Neural cell (in vitro differentiated cells): ENCODE results near the gene DPEP1. TPM values are rescaled to one million over a fixed set of nuclear protein-coding genes. Genes with fewer than 3 reads are reported as not detected.

ENCODE experiments used
- H2AFZ ChIP-seq: fragments of 200-600, 300-800 bp; sonication (generic), shearing (Covaris generic); 2 replicates; pipeline ENCODE4 v1.6.0; 2014; ENCODE audit warnings: low read depth, mild to moderate bottlenecking, antibody characterized with exemption, low read length, moderate library complexity
- H3F3A ChIP-seq: fragments of 200-600 bp; shearing (Covaris generic); 2 replicates; pipeline ENCODE4 v1.6.1; 2016; ENCODE audit warnings: mild to moderate bottlenecking, moderate library complexity, mixed read lengths, antibody characterized with exemption, low read length; ENCODE audit not compliant: insufficient read depth, poor library complexity, severe bottlenecking
- H3K27ac ChIP-seq: fragments of 200-600, 300-800 bp; sonication (generic), shearing (Covaris generic); 2 replicates; pipeline ENCODE4 v1.5.1; 2014; ENCODE audit warnings: mild to moderate bottlenecking, low read length, moderate library complexity
- H3K27me3 ChIP-seq: fragments of 300-800, 200-600 bp; sonication (generic), shearing (Covaris generic); 2 replicates; pipeline ENCODE4 v1.6.0; 2014; ENCODE audit warnings: mild to moderate bottlenecking, low read depth, low read length, moderate library complexity; ENCODE audit not compliant: insufficient read depth
- H3K36me3 ChIP-seq: fragments of 300-800, 200-600 bp; sonication (generic), shearing (Covaris generic); 2 replicates; pipeline ENCODE4 v1.5.1; 2014; ENCODE audit warnings: mild to moderate bottlenecking, antibody characterized with exemption, low read length, moderate library complexity; ENCODE audit not compliant: insufficient read depth
- H3K4me2 ChIP-seq: fragments of 300-800, 200-600 bp; sonication (generic), shearing (Covaris generic); 2 replicates; pipeline ENCODE4 v1.6.0; 2014; ENCODE audit warnings: mild to moderate bottlenecking, low read length
- H3K4me3 ChIP-seq: fragments of 300-800, 200-600 bp; sonication (generic), shearing (Covaris generic); 2 replicates; pipeline ENCODE4 v1.5.1; 2014; ENCODE audit warnings: mild to moderate bottlenecking, low read length, moderate library complexity
- H3K79me2 ChIP-seq: fragments of 200-600 bp; shearing (Covaris generic); replicated peaks from 2 replicates; pipeline ENCODE4 v1.6.0; 2014; ENCODE audit warnings: mild to moderate bottlenecking, low read length, moderate library complexity; ENCODE audit not compliant: insufficient read depth
- H3K9ac ChIP-seq: fragments of 300-800, 200-600 bp; sonication (generic), shearing (Covaris generic); 2 replicates; pipeline ENCODE4 v1.6.1; 2016; ENCODE audit warnings: mild to moderate bottlenecking, low read length, mixed read lengths
- H3K9me2 ChIP-seq: fragments of 200-600 bp; shearing (Covaris generic); 2 replicates; pipeline ENCODE4 v1.6.1; 2016; ENCODE audit warnings: mild to moderate bottlenecking, low read length, mixed read lengths; ENCODE audit not compliant: insufficient read depth
- H3K9me3 ChIP-seq: fragments of 200-600, 300-800 bp; sonication (generic), shearing (Covaris generic); 2 replicates; pipeline ENCODE4 v1.6.1; 2016; ENCODE audit warnings: mild to moderate bottlenecking, mixed run types, low read length, moderate library complexity, mixed read lengths
- H4K20me1 ChIP-seq: fragments of 200-600 bp; shearing (Covaris generic); 2 replicates; pipeline ENCODE4 v1.6.1; 2016; ENCODE audit warnings: mild to moderate bottlenecking, mixed run types; ENCODE audit not compliant: insufficient read depth
- CTCF ChIP-seq: fragments of 450-650 bp; IDR thresholded peaks from 2 replicates; pipeline ENCODE4 v1.5.1; 2014; ENCODE audit warnings: antibody characterized with exemption, mild to moderate bottlenecking, moderate library complexity; ENCODE audit not compliant: poor library complexity, severe bottlenecking
- EP300 ChIP-seq: fragments of 450-650 bp; conservative IDR thresholded peaks from 2 replicates; pipeline ENCODE4 v1.6.1; 2014; ENCODE audit warnings: antibody characterized with exemption, mild to moderate bottlenecking, moderate library complexity; ENCODE audit not compliant: poor library complexity, severe bottlenecking
- EZH2 ChIP-seq: fragments of 200-600, 300-800 bp; shearing (Covaris generic), sonication (generic); IDR thresholded peaks from 2 replicates; pipeline ENCODE4 v1.6.1; 2014; ENCODE audit warnings: antibody characterized with exemption, low read length, borderline replicate concordance, mild to moderate bottlenecking; ENCODE audit not compliant: insufficient read depth, poor library complexity, severe bottlenecking
- MXI1 ChIP-seq: fragments of 450-650 bp; conservative IDR thresholded peaks from 2 replicates; pipeline ENCODE4 v1.6.1; 2014; ENCODE audit warnings: antibody characterized with exemption, mild to moderate bottlenecking; ENCODE audit not compliant: poor library complexity, severe bottlenecking
- POLR2AphosphoS5 ChIP-seq: IDR thresholded peaks from 2 replicates; pipeline ENCODE4 v1.6.1; 2012
- RAD21 ChIP-seq: fragments of 450-650 bp; conservative IDR thresholded peaks from 2 replicates; pipeline ENCODE4 v1.6.1; 2014; ENCODE audit warnings: antibody characterized with exemption, mild to moderate bottlenecking, moderate library complexity
- SMC3 ChIP-seq: fragments of 450-650 bp; conservative IDR thresholded peaks from 2 replicates; pipeline ENCODE4 v1.6.1; 2014; ENCODE audit warnings: antibody characterized with exemption, mild to moderate bottlenecking, moderate library complexity; ENCODE audit not compliant: poor library complexity
- TAF1 ChIP-seq: IDR thresholded peaks from 2 replicates; pipeline ENCODE4 v1.6.1; 2012; ENCODE audit warnings: low read depth
- polyA plus RNA-seq: library from polyadenylated mRNA; depleted of rRNA; stranded (reverse); fragments of >200 nt; gene quantifications from 2 replicates; pipeline ENCODE4 v1.2.3, GENCODE V29; 2014
- TF ChIP-seq, protein P1 (sequence below): IDR thresholded peaks from 2 replicates; pipeline ENCODE4 v1.6.1; 2012; ENCODE audit warnings: borderline replicate concordance

The DPEP1 gene
- polyA plus RNA-seq, 1 donor from 2014 or later = 0.33 TPM

GRCh38 chr16:89581045-89581695 lies 32.3 kb upstream of the DPEP1 start:
- Histone ChIP-seq H2AFZ (no peak overlapping the region), H3K9me3 (no peaks in the 10 kb centered on the region), H3K36me3 (no peaks in the 10 kb centered on the region), H3K9ac (no peak overlapping the region), H3K9me2 (no peaks in the 10 kb centered on the region), H3K4me2 (no peak overlapping the region), H3F3A (no peaks in the 10 kb centered on the region), H3K27me3 (peaks cover 12% of the 10 kb centered on the region), H4K20me1 (no peaks in the 10 kb centered on the region), H3K79me2 (no peaks in the 10 kb centered on the region), H3K27ac (no peak overlapping the region), H3K4me3 (no peak overlapping the region)
- TF ChIP-seq CTCF (no peak), MXI1 (no peak), TAF1 (no peak), RAD21 (no peak), EP300 (no peak)
- TF ChIP-seq, protein P1, sequence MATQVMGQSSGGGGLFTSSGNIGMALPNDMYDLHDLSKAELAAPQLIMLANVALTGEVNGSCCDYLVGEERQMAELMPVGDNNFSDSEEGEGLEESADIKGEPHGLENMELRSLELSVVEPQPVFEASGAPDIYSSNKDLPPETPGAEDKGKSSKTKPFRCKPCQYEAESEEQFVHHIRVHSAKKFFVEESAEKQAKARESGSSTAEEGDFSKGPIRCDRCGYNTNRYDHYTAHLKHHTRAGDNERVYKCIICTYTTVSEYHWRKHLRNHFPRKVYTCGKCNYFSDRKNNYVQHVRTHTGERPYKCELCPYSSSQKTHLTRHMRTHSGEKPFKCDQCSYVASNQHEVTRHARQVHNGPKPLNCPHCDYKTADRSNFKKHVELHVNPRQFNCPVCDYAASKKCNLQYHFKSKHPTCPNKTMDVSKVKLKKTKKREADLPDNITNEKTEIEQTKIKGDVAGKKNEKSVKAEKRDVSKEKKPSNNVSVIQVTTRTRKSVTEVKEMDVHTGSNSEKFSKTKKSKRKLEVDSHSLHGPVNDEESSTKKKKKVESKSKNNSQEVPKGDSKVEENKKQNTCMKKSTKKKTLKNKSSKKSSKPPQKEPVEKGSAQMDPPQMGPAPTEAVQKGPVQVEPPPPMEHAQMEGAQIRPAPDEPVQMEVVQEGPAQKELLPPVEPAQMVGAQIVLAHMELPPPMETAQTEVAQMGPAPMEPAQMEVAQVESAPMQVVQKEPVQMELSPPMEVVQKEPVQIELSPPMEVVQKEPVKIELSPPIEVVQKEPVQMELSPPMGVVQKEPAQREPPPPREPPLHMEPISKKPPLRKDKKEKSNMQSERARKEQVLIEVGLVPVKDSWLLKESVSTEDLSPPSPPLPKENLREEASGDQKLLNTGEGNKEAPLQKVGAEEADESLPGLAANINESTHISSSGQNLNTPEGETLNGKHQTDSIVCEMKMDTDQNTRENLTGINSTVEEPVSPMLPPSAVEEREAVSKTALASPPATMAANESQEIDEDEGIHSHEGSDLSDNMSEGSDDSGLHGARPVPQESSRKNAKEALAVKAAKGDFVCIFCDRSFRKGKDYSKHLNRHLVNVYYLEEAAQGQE = no peak

DNA sequence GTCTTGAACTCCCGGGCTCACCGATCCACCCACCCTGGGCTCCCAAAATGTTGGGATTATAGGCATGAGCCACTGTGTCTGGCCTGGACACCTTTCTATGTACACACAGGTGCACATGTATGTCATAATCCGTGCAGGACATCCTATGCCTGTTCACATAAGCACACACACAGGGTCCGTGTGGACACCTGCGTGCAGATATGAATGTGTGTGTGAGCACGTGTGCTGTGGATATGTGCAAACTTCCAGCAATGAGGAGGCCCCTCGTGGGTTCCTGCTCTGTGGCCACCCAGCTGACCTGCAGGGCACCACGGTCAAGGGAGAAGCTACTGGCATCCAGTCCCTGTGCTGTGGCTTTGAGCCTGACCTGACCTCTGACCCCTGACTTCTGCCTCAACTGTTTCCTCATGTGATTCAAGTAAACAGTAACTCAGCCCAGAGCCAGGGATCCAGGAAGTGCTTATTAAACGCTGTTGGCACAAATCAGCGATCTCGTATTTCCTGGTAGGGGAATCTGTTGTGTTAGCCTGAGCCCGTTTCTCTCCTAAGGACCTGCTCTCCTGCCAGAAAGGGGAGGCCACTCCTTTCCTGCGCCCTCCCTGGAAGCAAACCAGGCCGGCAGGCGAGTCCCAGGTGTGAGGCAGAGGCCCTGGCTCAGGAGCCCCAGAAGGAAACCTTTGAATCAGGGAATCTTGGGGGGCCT lies 31.4 kb upstream of the DPEP1 start:
- Histone ChIP-seq H3K27me3 (peaks cover 4% of the 10 kb centered on the region), H4K20me1 (no peaks in the 10 kb centered on the region), H3K36me3 (no peaks in the 10 kb centered on the region), H3K4me3 (no peak overlapping the region), H3F3A (no peaks in the 10 kb centered on the region), H3K79me2 (no peaks in the 10 kb centered on the region), H3K9me2 (no peaks in the 10 kb centered on the region), H3K9ac (no peak overlapping the region), H3K27ac (no peak overlapping the region), H2AFZ (no peak overlapping the region), H3K9me3 (no peaks in the 10 kb centered on the region), H3K4me2 (no peak overlapping the region)
- TF ChIP-seq CTCF (no peak), RAD21 (no peak), MXI1 (no peak), EZH2 (no peak), EP300 (no peak), POLR2AphosphoS5 (no peak), SMC3 (no peak), TAF1 (no peak)
- TF ChIP-seq, protein P1 = no peak
